GM20431 (cell line): Measurements from ENCODE around the gene FSTL1.

Experiments used
- in situ Hi-C: fragments of 300-500 bp; cut with MseI, MboI; formaldehyde crosslinking; loops from one replicate; pipeline ENCODE4 v1.15.0; 2020; ENCODE audit warnings: low sequenced_read_pairs; ENCODE audit not compliant: unreplicated experiment

The FSTL1 gene

GRCh38 chr3:120442975-120443517 is 7.7 kb downstream of the FSTL1 start:
- in situ Hi-C loops: no loop called here

GRCh38 chr3:120441776-120442175 is 9.0 kb downstream of the FSTL1 start:
- in situ Hi-C loops: no loop called here

DNA sequence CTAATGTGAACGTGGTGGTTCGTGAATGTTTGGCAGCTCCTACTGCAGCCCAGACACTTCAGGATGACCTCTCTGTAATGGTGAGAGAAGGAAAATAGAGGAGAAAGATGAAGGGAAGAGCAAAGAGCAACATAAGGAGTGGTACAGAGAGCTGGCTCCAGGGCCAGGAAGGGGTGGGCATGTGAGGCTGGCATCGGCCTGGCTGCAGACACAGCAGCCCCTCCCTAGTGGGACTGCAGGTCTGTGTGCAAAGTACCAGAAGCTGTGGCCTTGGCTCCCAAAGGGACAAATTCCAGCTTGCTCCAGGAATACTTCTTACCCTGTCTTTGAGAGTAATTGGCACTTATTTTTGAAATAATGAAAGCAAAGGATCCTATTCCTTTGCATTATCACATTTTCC is 10.0 kb downstream of the FSTL1 start:
- in situ Hi-C loops: no loop called here

- in situ Hi-C loops: no loop called here
Measured at GRCh38 chr3:120440001-120440703, 10.6 kb downstream of the FSTL1 start.

DNA sequence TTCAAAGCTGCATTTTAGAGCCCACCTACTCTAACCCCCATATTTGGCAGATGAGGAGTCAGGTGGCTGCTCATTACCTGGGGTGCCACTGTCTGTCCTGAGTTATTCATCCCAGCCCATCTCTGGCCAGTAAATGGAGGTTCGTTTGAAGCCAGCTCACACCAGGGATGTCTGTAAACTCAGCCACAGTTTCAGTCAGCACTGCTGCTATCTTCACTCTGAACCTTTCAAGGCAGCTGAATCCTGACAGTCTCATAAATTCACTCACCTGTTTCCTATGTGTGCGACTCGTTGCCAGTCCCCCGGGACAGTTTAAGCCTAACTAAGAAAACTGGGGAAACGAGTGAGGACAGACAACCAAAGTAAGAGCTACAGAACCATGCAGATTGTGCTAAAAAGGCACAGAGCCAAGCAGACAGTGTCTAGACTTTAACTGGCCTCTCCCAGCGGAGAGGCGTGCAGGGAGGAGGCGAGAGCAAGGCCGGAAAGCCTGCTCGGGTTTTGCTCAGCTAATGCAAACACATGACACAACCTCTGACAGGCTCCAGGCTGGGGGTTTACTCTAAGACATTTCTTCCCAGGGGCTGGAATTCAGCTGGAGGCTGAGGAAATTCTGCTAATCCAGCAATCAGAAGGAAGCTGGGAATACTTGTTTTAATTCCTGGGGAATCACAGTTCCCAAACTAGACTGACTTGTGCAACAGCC is 12.0 kb downstream of the FSTL1 start:
- in situ Hi-C loops: no loop called here

GRCh38 chr3:120438216-120438615 is 12.6 kb downstream of the FSTL1 start:
- in situ Hi-C loops: no loop called here

- in situ Hi-C loops: no loop called here
Measured at GRCh38 chr3:120437559-120437958, 13.2 kb downstream of the FSTL1 start.

- in situ Hi-C loops: no loop called here
Measured at GRCh38 chr3:120436523-120437050, 14.2 kb downstream of the FSTL1 start.

DNA sequence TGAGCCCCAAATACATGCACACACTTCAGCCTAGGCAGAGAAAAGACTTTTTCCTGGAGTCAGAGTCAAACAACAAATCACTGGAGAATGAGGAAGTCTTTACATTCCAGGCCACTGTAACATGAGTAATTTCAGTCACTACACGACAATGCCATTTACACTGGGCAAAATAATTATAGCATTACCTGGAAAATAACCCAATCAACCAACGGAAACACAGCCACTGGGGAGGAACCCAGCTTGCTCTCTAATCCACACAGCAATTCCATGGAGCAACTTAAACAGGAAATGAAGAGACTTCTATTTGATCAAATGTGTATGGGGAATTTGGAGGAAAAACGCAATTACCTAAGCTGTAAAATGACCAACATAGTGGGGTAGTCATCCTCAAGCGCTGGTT is 15.2 kb downstream of the FSTL1 start:
- in situ Hi-C loops: no loop called here

DNA sequence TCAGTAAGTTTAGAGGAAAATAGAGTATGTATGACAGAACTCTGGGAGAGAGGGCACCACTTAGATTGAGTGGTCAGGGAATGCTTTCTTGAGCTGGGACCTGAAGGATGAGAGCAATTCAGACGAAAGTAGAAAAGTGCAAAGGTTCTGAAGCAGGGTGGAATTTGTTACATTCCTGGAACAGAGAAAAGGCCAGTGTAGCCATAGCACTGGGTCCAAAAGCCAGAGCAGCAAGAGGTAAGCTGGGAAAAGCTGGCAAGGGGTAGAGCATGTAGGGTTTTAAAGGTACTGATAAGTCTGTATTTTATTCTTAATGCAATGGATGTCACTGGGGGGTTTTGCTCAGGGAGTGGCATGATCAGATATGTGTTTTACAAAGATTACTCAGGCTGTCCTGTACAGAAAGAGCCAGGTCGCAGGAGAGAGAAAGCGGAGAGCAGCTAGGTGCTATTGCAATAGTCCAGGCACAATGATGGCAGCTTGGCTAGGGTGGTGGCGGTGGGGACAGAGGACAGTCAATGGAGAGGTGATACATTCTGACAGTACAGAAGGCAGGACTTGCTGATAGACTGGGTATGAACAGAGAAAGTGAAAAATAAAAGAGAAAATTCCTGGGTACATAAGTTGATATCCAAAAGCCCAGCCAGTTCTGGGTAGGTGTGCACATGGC is 17.0 kb downstream of the FSTL1 start:
- in situ Hi-C loops: no loop called here

- in situ Hi-C loops: no loop called here
Measured at GRCh38 chr3:120432150-120432860, 18.5 kb downstream of the FSTL1 start.

DNA sequence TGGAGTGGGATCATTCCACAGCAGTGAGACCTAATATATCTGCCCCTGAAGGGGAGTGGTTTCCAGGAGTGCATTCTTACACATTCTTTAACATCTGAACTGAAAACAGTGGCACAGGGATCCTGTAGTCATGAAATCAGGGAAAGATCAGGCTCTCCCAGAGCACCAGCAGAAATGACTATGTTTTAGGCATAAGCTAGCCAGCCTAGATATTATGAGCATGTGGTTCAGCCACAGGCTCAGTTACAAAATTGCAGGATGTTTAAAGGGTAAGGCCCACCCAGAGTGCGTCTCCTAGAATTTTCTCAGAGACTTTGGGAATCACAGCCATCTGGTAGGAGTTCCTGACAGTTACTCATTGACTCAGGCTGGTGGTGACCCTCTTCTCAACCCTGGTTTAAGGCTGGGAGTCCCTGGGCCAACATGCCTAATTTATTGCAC is 20.9 kb downstream of the FSTL1 start:
- in situ Hi-C loops: no loop called here

- in situ Hi-C loops: no loop called here
Measured at GRCh38 chr3:120428924-120429323, 21.9 kb downstream of the FSTL1 start.

DNA sequence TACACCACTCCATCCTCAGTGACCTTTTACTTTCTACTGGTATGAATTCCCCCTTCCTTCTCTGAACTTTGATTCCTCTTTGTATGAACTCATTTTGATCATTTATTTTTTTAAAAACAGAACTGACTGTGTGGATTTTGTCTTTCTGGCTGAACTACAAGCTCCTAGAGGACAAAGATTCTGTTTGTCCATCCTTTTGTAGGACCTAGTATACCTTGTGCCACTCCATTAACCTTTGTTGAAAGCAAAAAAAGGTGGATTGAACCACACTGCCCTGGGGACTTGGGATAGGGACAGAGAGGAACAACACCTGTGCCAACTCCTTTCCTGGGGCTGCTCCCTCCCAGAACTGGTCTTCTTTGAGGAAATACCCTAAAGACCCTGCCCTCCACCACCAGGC is 23.6 kb downstream of the FSTL1 start:
- in situ Hi-C loops: no loop called here

- in situ Hi-C loops: no loop called here
Measured at GRCh38 chr3:120425572-120426250, 25.1 kb downstream of the FSTL1 start.

- in situ Hi-C loops: loop anchor here (25.0 kb wide), 1 partner anchor 362 kb away; no protein-coding TSS in a partner anchor
Measured at GRCh38 chr3:120424976-120425570, 25.7 kb downstream of the FSTL1 start.

- in situ Hi-C loops: loop anchor here (25.0 kb wide), 1 partner anchor 363 kb away; no protein-coding TSS in a partner anchor
Measured at GRCh38 chr3:120424506-120424905, 26.3 kb downstream of the FSTL1 start.

- in situ Hi-C loops: loop anchor here (25.0 kb wide), 1 partner anchor 364 kb away; no protein-coding TSS in a partner anchor
Measured at GRCh38 chr3:120423432-120423831, 27.4 kb downstream of the FSTL1 start.

GRCh38 chr3:120421926-120422325 is 28.9 kb downstream of the FSTL1 start:
- in situ Hi-C loops: loop anchor here (25.0 kb wide), 1 partner anchor 365 kb away; no protein-coding TSS in a partner anchor
